ENCODE data around the gene JAZF1.

The JAZF1 gene

DNA sequence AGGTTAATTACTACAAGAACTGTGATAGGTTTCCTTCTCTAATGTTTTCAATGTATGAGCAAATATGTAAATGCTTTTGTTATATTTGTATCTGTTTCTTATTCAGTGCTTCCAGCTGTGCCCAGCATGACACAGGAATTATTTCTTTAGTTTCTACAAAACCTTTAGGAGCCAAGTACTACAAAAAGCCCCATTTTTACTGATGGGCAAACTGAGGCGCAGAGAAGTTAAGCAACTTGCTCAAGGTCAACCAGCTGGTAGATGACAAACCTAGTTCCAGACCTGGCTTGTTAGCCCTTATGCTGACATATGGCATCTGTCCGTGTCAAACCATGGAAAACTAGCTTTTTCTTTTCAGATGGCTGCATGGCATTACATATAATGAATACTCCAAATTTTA, 134.6 kb downstream of the JAZF1 start:
- Histone ChIP-seq H3K4me3 (replicated peaks; ENCODE audit: insufficient read depth, low read length) (no peak overlapping the region), H3K27ac (replicated peaks) (no peak overlapping the region), H3K27me3 (ENCODE audit: insufficient read depth, poor library complexity, severe bottlenecking) (no peaks in the 10 kb centered on the region)
- no peak for DNase-seq (ENCODE audit: low read depth in 1 of 2, low spot score in 1 of 2)
- no peak for TF ChIP-seq CTCF (IDR thresholded peaks at IDR 0.05; ENCODE audit: insufficient read depth, low read length)
- no peak for TF ChIP-seq POLR2AphosphoS5 (IDR thresholded peaks at IDR 0.05; ENCODE audit: low read depth)
- no peak for TF ChIP-seq GABPA (IDR thresholded peaks at IDR 0.05; ENCODE audit: low read depth)
- TF ChIP-seq, protein P1, sequence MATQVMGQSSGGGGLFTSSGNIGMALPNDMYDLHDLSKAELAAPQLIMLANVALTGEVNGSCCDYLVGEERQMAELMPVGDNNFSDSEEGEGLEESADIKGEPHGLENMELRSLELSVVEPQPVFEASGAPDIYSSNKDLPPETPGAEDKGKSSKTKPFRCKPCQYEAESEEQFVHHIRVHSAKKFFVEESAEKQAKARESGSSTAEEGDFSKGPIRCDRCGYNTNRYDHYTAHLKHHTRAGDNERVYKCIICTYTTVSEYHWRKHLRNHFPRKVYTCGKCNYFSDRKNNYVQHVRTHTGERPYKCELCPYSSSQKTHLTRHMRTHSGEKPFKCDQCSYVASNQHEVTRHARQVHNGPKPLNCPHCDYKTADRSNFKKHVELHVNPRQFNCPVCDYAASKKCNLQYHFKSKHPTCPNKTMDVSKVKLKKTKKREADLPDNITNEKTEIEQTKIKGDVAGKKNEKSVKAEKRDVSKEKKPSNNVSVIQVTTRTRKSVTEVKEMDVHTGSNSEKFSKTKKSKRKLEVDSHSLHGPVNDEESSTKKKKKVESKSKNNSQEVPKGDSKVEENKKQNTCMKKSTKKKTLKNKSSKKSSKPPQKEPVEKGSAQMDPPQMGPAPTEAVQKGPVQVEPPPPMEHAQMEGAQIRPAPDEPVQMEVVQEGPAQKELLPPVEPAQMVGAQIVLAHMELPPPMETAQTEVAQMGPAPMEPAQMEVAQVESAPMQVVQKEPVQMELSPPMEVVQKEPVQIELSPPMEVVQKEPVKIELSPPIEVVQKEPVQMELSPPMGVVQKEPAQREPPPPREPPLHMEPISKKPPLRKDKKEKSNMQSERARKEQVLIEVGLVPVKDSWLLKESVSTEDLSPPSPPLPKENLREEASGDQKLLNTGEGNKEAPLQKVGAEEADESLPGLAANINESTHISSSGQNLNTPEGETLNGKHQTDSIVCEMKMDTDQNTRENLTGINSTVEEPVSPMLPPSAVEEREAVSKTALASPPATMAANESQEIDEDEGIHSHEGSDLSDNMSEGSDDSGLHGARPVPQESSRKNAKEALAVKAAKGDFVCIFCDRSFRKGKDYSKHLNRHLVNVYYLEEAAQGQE (IDR thresholded peaks at IDR 0.05; ENCODE audit: insufficient replicate concordance, low read depth), result no peak
- TF ChIP-seq SPI1 (IDR thresholded peaks at IDR 0.05; ENCODE audit: borderline replicate concordance, low read depth), result no peak

DNA sequence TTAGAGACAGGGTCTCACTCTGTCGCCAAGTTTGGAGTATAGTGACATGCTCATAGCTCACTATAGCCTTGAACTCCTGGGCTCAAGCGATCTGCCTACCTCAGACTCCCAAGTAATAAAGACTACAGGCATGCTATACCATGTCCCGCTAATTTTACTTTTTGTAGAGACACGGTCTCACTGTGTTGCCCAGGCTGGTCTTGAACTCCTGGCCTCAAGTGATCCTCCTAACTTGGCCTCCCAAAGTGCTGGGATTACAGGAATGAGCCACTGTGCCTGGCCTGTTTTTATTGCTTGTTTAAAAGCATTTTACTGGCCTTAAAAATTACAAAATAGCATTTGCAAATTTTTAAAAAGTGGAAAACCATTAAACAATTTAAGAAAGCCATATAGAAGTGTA, 135.0 kb downstream of the JAZF1 start:
- DNase-seq (ENCODE audit: low read depth in 1 of 2, low spot score in 1 of 2), result no peak
- no peak for TF ChIP-seq SPI1 (IDR thresholded peaks at IDR 0.05; ENCODE audit: borderline replicate concordance, low read depth)
- H3K4me3 ChIP-seq (replicated peaks; ENCODE audit: insufficient read depth, low read length), result no peak overlapping the region
- H3K27ac ChIP-seq (replicated peaks), result no peak overlapping the region
- H3K27me3 ChIP-seq (ENCODE audit: insufficient read depth, poor library complexity, severe bottlenecking), result no peaks in the 10 kb centered on the region

DNA sequence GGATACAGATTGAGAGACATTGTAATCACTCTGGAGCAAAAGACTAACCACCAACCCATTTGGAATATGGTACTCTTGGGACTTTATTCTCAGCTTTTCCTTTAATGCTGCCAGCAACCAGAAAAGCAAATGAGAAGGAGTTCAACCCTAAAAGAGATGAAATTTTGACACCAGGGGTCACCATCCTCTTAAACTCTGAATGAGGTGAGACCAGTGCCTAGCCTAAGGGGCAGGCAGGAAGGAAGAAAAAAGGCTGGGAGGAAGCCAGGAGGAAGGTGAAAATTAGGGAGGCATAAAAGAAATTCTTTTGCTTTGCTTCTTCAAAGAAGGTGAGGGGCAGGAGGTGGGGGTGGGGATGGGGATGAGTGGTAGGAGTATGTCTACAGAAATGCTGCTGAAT, 135.8 kb downstream of the JAZF1 start:
- no peak overlapping the region for H3K27ac ChIP-seq (replicated peaks)
- no peak overlapping the region for H3K4me3 ChIP-seq (replicated peaks; ENCODE audit: insufficient read depth, low read length)
- no peak for TF ChIP-seq SPI1 (IDR thresholded peaks at IDR 0.05; ENCODE audit: borderline replicate concordance, low read depth)
- TF ChIP-seq POLR2AphosphoS5 (IDR thresholded peaks at IDR 0.05; ENCODE audit: low read depth), result no peak
- TF ChIP-seq CTCF (IDR thresholded peaks at IDR 0.05; ENCODE audit: insufficient read depth, low read length), result no peak
- no peak for TF ChIP-seq GABPA (IDR thresholded peaks at IDR 0.05; ENCODE audit: low read depth)
- TF ChIP-seq, protein P1 (IDR thresholded peaks at IDR 0.05; ENCODE audit: insufficient replicate concordance, low read depth), result no peak
- H3K27me3 ChIP-seq (ENCODE audit: insufficient read depth, poor library complexity, severe bottlenecking), result no peaks in the 10 kb centered on the region
- no peak for DNase-seq (ENCODE audit: low read depth in 1 of 2, low spot score in 1 of 2)

DNA sequence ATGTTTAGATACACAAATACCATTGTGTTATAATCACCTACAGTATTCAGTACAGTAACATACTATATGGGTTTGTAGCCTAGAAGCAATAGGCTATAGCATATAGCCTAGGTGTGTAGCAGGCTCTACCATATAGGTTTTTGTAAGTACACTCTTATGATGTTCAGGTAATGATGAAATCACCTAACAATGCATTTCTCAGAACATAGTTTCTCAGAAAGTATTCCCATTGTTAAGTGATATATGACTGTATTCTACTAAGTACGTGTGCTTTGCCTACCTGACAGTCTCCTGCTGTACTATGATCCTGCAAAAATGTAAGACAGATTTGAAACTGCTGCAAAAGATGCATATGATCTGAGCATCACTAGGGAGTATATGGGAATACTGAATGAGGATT, 137.9 kb downstream of the JAZF1 start:
- no peak for TF ChIP-seq CTCF (IDR thresholded peaks at IDR 0.05; ENCODE audit: insufficient read depth, low read length)
- TF ChIP-seq POLR2AphosphoS5 (IDR thresholded peaks at IDR 0.05; ENCODE audit: low read depth), result no peak
- TF ChIP-seq, protein P1 (IDR thresholded peaks at IDR 0.05; ENCODE audit: insufficient replicate concordance, low read depth), result no peak
- no peak for TF ChIP-seq GABPA (IDR thresholded peaks at IDR 0.05; ENCODE audit: low read depth)
- TF ChIP-seq SPI1 (IDR thresholded peaks at IDR 0.05; ENCODE audit: borderline replicate concordance, low read depth), result no peak
- no peak overlapping the region for H3K4me3 ChIP-seq (replicated peaks; ENCODE audit: insufficient read depth, low read length)
- H3K27me3 ChIP-seq (ENCODE audit: insufficient read depth, poor library complexity, severe bottlenecking), result no peaks in the 10 kb centered on the region
- no peak overlapping the region for H3K27ac ChIP-seq (replicated peaks)
- no peak for DNase-seq (ENCODE audit: low read depth in 1 of 2, low spot score in 1 of 2)

Measured in HL-60 (cell line).